ENCODE data around the gene TMEM163.

DNA sequence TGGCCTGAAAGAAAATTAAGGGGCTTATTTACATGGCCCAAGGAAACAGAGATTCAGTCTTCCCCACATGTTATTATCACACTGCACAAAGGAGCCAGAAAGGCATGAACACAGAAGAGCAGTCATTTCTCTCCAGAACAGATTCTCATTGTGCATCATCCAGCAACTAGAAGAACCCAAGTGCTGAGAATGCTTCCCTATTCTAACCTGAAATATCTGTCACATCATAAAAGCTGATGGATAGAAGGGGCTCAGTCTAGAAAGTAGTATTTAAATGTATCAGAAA, 145.8 kb downstream of the TMEM163 start:
- no peak for TF ChIP-seq GATA2 (IDR thresholded peaks at IDR 0.05; ENCODE audit: low read depth, low read length)
- no peak for TF ChIP-seq GATA3 (IDR thresholded peaks at IDR 0.05; ENCODE audit: low read depth, low read length)
